CD14-positive monocyte (primary cell): ENCODE data around the gene RS1. TPM values are rescaled to one million over a fixed set of nuclear protein-coding genes. Genes with fewer than 3 reads are reported as not detected.

Experiments
- DNase-seq, 3 donors: peaks; one replicate each; pipeline ENCODE4 v3.0.0-alpha.2; 2011 to 2022
- H2AFZ ChIP-seq: 2 replicates; pipeline ENCODE4 v1.6.0; 2012; ENCODE audit warnings: mild to moderate bottlenecking, low read depth, low read length, inconsistent platforms; ENCODE audit not compliant: insufficient read depth, poor library complexity, severe bottlenecking
- H3K27ac ChIP-seq, 2 donors: 1 replicate in 1 of 2; 2 replicates in 1 of 2; pipeline ENCODE4 v1.5.1; 2012 to 2013; ENCODE audit warnings: low read length in 2 of 2, control low read depth in 1 of 2, inconsistent platforms in 1 of 2, low read depth in 1 of 2, mild to moderate bottlenecking in 1 of 2
- H3K27me3 ChIP-seq, 2 donors: one replicate each; pipeline versions ENCODE4 v1.6.0 to v1.6.1; 2011 to 2013; ENCODE audit warnings: low read length in 2 of 2; ENCODE audit not compliant: control insufficient read depth in 2 of 2, insufficient read depth in 2 of 2
- H3K36me3 ChIP-seq, 2 donors: replicated peaks in 1 of 2; 1 replicate in 1 of 2; 2 replicates in 1 of 2; pipeline versions ENCODE4 v1.5.1 to v1.6.1; 2012 to 2013; ENCODE audit warnings: low read length in 2 of 2, control low read depth in 1 of 2, inconsistent platforms in 1 of 2, mild to moderate bottlenecking in 1 of 2; ENCODE audit not compliant: insufficient read depth in 2 of 2, control insufficient read depth in 1 of 2
- H3K4me1 ChIP-seq, 2 donors: 1 replicate in 1 of 2; 2 replicates in 1 of 2; pipeline versions ENCODE4 v1.5.1 to v1.6.1; 2012 to 2013; ENCODE audit warnings: low read length in 2 of 2, control low read depth in 1 of 2, inconsistent platforms in 1 of 2, mild to moderate bottlenecking in 1 of 2, moderate library complexity in 1 of 2; ENCODE audit not compliant: insufficient read depth in 2 of 2, control insufficient read depth in 1 of 2
- H3K4me2 ChIP-seq: replicated peaks from 2 replicates; pipeline ENCODE3; 2012; ENCODE audit warnings: low read length, moderate library complexity, mild to moderate bottlenecking; ENCODE audit not compliant: poor library complexity, severe bottlenecking; ENCODE audit errors: extremely low read depth
- H3K4me3 ChIP-seq, 3 experiments: fragments of 200-600 bp in 1 of 3; sonication (generic) in 1 of 3; replicated peaks in 1 of 3; 1 replicate in 2 of 3; 2 replicates in 1 of 3; pipeline ENCODE4 v1.5.1; 2011 to 2013; ENCODE audit warnings: low read length in 3 of 3, mild to moderate bottlenecking in 3 of 3, control low read depth in 2 of 3, low read depth in 2 of 3, inconsistent platforms in 1 of 3, moderate library complexity in 1 of 3
- H3K79me2 ChIP-seq: 2 replicates; pipeline ENCODE4 v1.6.0; 2012; ENCODE audit warnings: mild to moderate bottlenecking, control low read depth, inconsistent platforms, low read length, moderate library complexity; ENCODE audit not compliant: insufficient read depth
- H3K9ac ChIP-seq: 2 replicates; pipeline ENCODE4 v1.6.0; 2017; ENCODE audit warnings: low read length, mild to moderate bottlenecking; ENCODE audit not compliant: insufficient read depth, poor library complexity, severe bottlenecking
- H3K9me3 ChIP-seq, 2 donors: replicated peaks in 1 of 2; 1 replicate in 1 of 2; 2 replicates in 1 of 2; pipeline versions ENCODE4 v1.5.1 to v1.6.1; 2012 to 2013; ENCODE audit warnings: low read length in 2 of 2, control low read depth in 1 of 2; ENCODE audit not compliant: control insufficient read depth in 1 of 2, insufficient read depth in 1 of 2
- H4K20me1 ChIP-seq: 2 replicates; pipeline ENCODE4 v1.6.0; 2012; ENCODE audit warnings: mild to moderate bottlenecking, low read length, control low read depth, moderate library complexity; ENCODE audit not compliant: insufficient read depth
- H3K27ac Mint-ChIP-seq, 7 donors: one replicate each; pipeline ENCODE4 v1.8.0; 2020; ENCODE audit warnings: mild to moderate bottlenecking in 7 of 7, mixed read lengths in 7 of 7, moderate library complexity in 6 of 7, inconsistent platforms in 2 of 7
- H3K27me3 Mint-ChIP-seq, 3 donors: one replicate each; pipeline ENCODE4 v1.8.0; 2021 to 2022; ENCODE audit warnings: low read depth in 3 of 3, mild to moderate bottlenecking in 3 of 3, mixed read lengths in 3 of 3, moderate library complexity in 3 of 3, inconsistent platforms in 1 of 3
- H3K36me3 Mint-ChIP-seq, 2 donors: one replicate each; pipeline ENCODE4 v1.8.0; 2020; ENCODE audit warnings: mixed read lengths in 2 of 2, inconsistent platforms in 1 of 2, mild to moderate bottlenecking in 1 of 2
- H3K4me1 Mint-ChIP-seq: one replicate; pipeline ENCODE4 v1.8.0; 2020; ENCODE audit warnings: mild to moderate bottlenecking, mixed read lengths
- H3K4me3 Mint-ChIP-seq, 2 donors: one replicate each; pipeline ENCODE4 v1.8.0; 2020; ENCODE audit warnings: mild to moderate bottlenecking in 2 of 2, mixed read lengths in 2 of 2, moderate library complexity in 1 of 2
- H3K9me3 Mint-ChIP-seq, 7 donors: one replicate each; pipeline ENCODE4 v1.8.0; 2020 to 2022; ENCODE audit warnings: mixed read lengths in 7 of 7, mild to moderate bottlenecking in 6 of 7, moderate library complexity in 6 of 7, inconsistent platforms in 2 of 7
- WGBS: methylation state at CpG from one replicate; pipeline ENCODE4 v1.1.5; 2013; ENCODE audit warnings: missing lambda C conversion rate; ENCODE audit not compliant: insufficient coverage; 5-methylcytosine and 5-hydroxymethylcytosine counted together
- intact Hi-C, 2 donors: fragments of 100-400 bp; cut with micrococcal nuclease; formaldehyde crosslinking; loops; one replicate each; pipeline versions ENCODE4 v1.15.0 to v1.15.1; 2023
- polyA plus RNA-seq, 3 donors: library from polyadenylated mRNA; depleted of rRNA in 1 of 3; unstranded in 2 of 3; stranded (reverse) in 1 of 3; fragments of 300-500 nt in 2 of 3; fragments of >200 nt in 1 of 3; fragmentation: Illumina TruSeq in 2 of 3; gene quantifications; 1 replicate in 2 of 3; 2 replicates in 1 of 3; pipeline ENCODE4 v1.2.3, GENCODE V29; 2012 to 2021
- TF ChIP-seq, protein P1 (sequence below): fragments of 200-600 bp; IDR thresholded peaks from one replicate; pipeline ENCODE4 v1.8.0; 2022; ENCODE audit warnings: antibody characterized with exemption, mild to moderate bottlenecking

Gene RS1
- polyA plus RNA-seq, 3 donors = 0.08 TPM; not detected in 2

DNA sequence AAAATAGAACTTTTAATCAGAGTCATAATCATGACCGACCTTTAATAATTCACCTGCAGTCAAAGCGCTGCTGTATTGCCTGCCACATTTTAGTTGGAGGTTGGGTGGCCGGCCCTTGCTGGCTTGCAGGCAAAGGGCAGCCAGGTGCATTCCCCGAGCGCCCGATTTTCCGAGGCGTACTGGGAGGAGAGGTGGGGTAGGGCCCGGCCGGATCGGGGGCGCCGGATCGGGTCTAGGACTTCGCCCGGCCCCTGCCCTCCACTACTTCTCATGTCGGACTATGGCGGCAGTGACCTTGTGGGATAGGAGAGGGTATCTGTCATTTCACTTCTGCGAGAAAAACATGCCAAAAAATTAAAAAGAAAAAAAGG, 2.5 kb upstream of the RS1 start:
- H3K4me1 Mint-ChIP-seq = peaks cover 38% of the 10 kb centered on the region
- WGBS = 20% methylated on average over 1 of the region's 19 CpGs
- no peaks in the 10 kb centered on the region for H3K27me3 ChIP-seq
- H3K79me2 ChIP-seq = no peaks in the 10 kb centered on the region
- peak overlapping the region; percentile 73 for H3K4me2 ChIP-seq
- H3K4me3 Mint-ChIP-seq = peak overlapping the region; percentile 73 to 78
- DNase-seq = no peak
- H3K27ac ChIP-seq = peak overlapping the region; percentile 74 to 80
- TF ChIP-seq, protein P1, sequence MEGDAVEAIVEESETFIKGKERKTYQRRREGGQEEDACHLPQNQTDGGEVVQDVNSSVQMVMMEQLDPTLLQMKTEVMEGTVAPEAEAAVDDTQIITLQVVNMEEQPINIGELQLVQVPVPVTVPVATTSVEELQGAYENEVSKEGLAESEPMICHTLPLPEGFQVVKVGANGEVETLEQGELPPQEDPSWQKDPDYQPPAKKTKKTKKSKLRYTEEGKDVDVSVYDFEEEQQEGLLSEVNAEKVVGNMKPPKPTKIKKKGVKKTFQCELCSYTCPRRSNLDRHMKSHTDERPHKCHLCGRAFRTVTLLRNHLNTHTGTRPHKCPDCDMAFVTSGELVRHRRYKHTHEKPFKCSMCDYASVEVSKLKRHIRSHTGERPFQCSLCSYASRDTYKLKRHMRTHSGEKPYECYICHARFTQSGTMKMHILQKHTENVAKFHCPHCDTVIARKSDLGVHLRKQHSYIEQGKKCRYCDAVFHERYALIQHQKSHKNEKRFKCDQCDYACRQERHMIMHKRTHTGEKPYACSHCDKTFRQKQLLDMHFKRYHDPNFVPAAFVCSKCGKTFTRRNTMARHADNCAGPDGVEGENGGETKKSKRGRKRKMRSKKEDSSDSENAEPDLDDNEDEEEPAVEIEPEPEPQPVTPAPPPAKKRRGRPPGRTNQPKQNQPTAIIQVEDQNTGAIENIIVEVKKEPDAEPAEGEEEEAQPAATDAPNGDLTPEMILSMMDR = no peak
- H3K36me3 Mint-ChIP-seq = no peaks in the 10 kb centered on the region
- peak overlapping the region; percentile 81 for H3K9ac ChIP-seq
- H3K4me1 ChIP-seq = peaks cover 26 to 30% of the 10 kb centered on the region in 2 donors
- no peaks in the 10 kb centered on the region for H3K9me3 ChIP-seq
- H3K27me3 Mint-ChIP-seq = peaks cover 0 to 20% (median 4%) of the 10 kb centered on the region in 3 donors
- no peaks in the 10 kb centered on the region for H4K20me1 ChIP-seq
- intact Hi-C loops = no loop called here
- peaks cover 0 to 9% (median 0%) of the 10 kb centered on the region in 7 donors for H3K9me3 Mint-ChIP-seq
- peak overlapping the region; percentile 66 for H2AFZ ChIP-seq
- peak overlapping the region; percentile 59 to 79 (median 76) for H3K4me3 ChIP-seq
- H3K27ac Mint-ChIP-seq = peak overlapping the region; percentile 7 to 75 (median 64)
- H3K36me3 ChIP-seq = no peaks in the 10 kb centered on the region

DNA sequence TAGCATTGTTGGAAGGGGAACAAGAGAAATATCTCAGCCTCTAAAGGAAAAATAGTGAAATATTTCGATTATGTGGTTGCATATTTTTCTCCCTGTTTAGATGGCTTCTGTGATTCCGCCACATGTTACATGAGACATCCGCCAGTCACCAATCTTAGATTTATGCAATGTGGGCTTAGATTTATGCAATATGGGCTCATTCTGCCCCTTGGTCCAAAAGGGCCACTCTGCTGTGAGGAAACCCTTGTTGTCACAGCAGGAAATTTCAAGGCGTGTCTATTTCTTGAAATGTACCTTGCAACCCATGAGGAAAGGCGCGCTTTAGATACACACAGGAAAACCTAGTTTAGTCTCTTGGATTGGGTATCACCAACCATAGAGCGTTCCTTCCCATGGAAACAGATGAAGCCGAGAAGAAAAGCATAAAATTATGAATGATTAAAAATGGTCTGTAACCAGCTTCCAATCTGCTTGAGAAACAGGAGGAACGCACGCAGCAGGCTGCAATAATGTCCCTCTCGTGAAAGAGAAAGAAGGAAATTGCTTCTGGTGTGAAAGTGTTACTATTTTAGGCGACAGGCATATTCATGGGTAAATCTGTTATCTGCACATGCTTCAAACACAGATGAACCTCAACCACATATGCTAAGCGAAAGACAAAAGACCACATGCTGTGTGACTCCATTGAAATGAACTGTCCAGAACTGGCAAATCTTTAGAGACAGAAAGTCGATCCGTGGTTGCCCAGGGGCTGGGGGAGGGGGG, 3.7 kb downstream of the RS1 start:
- Histone ChIP-seq H2AFZ (peak overlapping the region; percentile 44), H3K27me3 (no peaks in the 10 kb centered on the region), H3K4me1 (peaks cover 30 to 32% of the 10 kb centered on the region in 2 donors), H3K36me3 (no peaks in the 10 kb centered on the region), H3K4me2 (peak overlapping the region; percentile 70), H3K27ac (peak overlapping the region; percentile 78 to 94), H3K79me2 (no peaks in the 10 kb centered on the region), H3K9ac (peak overlapping the region; percentile 38), H3K9me3 (no peaks in the 10 kb centered on the region), H4K20me1 (no peaks in the 10 kb centered on the region), H3K4me3 (peak overlapping the region; percentile 20 to 60 (median 39))
- Mint-ChIP-seq H3K27me3 (peaks cover 0 to 2% (median 0%) of the 10 kb centered on the region in 3 donors), H3K27ac (peak overlapping the region; percentile 90 to 96 (median 94)), H3K9me3 (peaks cover 0 to 10% (median under 1%) of the 10 kb centered on the region in 7 donors), H3K36me3 (no peaks in the 10 kb centered on the region), H3K4me3 (peak overlapping the region; percentile 56 to 80), H3K4me1 (peaks cover 27% of the 10 kb centered on the region)
- TF ChIP-seq, protein P1 = no peak
- intact Hi-C loops = no loop called here
- no CpG with 5 or more reads among the region's 15 CpGs for WGBS
- peak; percentile 72 to 83 (median 81) for DNase-seq
